Activated CD4-positive, alpha-beta T cell treated with anti-CD3 and anti-CD28 coated beads for 36 hours (primary cell): ENCODE data around the gene ANKRD22. TPM values are rescaled to one million over a fixed set of nuclear protein-coding genes. Genes with fewer than 3 reads are reported as not detected.

Experiments used
- ATAC-seq: fragments of 200-7000 bp; cut with Tn5 transposase; one replicate; pipeline ENCODE4 v1.10.0; 2021; ENCODE audit warnings: mild to moderate bottlenecking, moderate library complexity
- CTCF ChIA-PET: fragments of 350-600 bp; sonication (Branson Sonifier 250); formaldehyde crosslinking; loops from one replicate; lab custom pipeline; 2021; ENCODE audit warnings: antibody characterized with exemption; lab: Charles Lee
- POLR2A ChIA-PET: fragments of 350-600 bp; sonication (Branson Sonifier 250); formaldehyde crosslinking; loops from one replicate; lab custom pipeline; 2021; ENCODE audit warnings: antibody characterized with exemption, inconsistent platforms; lab: Charles Lee
- DNase-seq: peaks from one replicate; pipeline ENCODE4 v3.0.0-alpha.2; 2020
- H3K27ac Mint-ChIP-seq: one replicate; pipeline ENCODE4 v1.8.0; 2021; ENCODE audit warnings: mixed read lengths
- H3K27me3 Mint-ChIP-seq: one replicate; pipeline ENCODE4 v1.8.0; 2021; ENCODE audit warnings: mixed read lengths
- H3K36me3 Mint-ChIP-seq: one replicate; pipeline ENCODE4 v1.8.0; 2021; ENCODE audit warnings: low read depth, mixed read lengths
- H3K4me1 Mint-ChIP-seq: one replicate; pipeline ENCODE4 v1.8.0; 2021; ENCODE audit warnings: mixed read lengths
- H3K4me3 Mint-ChIP-seq: one replicate; pipeline ENCODE4 v1.8.0; 2021; ENCODE audit warnings: mild to moderate bottlenecking, moderate library complexity, mixed read lengths
- H3K9me3 Mint-ChIP-seq: one replicate; pipeline ENCODE4 v1.8.0; 2021; ENCODE audit warnings: low read depth, mixed read lengths
- intact Hi-C, 2 experiments: fragments of 100-400 bp; cut with DNase I in 1 of 2; cut with micrococcal nuclease in 1 of 2; formaldehyde crosslinking; loops; one replicate each; pipeline versions ENCODE4 v1.14.2 to v1.15.1; 2022 to 2024; cut with DNase I, micrococcal nuclease
- total RNA-seq, 2 experiments: library from RNA; stranded (reverse); gene quantifications; one replicate each; pipeline ENCODE4 v1.2.3, GENCODE V29; 2021

Gene ANKRD22
- total RNA-seq, 2 experiments from 2014 or later = 0.37 TPM

GRCh38 chr10:88783724-88784123, 67.9 kb downstream of the ANKRD22 start:
- H3K4me3 Mint-ChIP-seq = no peak overlapping the region
- ATAC-seq (no peak), DNase-seq (no peak)
- peaks cover 3% of the 10 kb centered on the region for H3K27me3 Mint-ChIP-seq
- H3K36me3 Mint-ChIP-seq = no peaks in the 10 kb centered on the region
- no peak overlapping the region for H3K27ac Mint-ChIP-seq
- ChIA-PET CTCF (no interaction called here), POLR2A (no interaction called here)
- intact Hi-C loops = no loop called here
- no peaks in the 10 kb centered on the region for H3K9me3 Mint-ChIP-seq
- H3K4me1 Mint-ChIP-seq = no peaks in the 10 kb centered on the region

GRCh38 chr10:88782222-88782621, 69.4 kb downstream of the ANKRD22 start:
- H3K27me3 Mint-ChIP-seq = peaks cover 3% of the 10 kb centered on the region
- no peaks in the 10 kb centered on the region for H3K36me3 Mint-ChIP-seq
- no peak for ATAC-seq
- intact Hi-C loops = no loop called here
- H3K4me1 Mint-ChIP-seq = no peaks in the 10 kb centered on the region
- DNase-seq = no peak
- H3K4me3 Mint-ChIP-seq = no peak overlapping the region
- CTCF ChIA-PET = interaction anchor here (0.9 to 1.1 kb wide), 2 partner anchors 12 to 16 kb away, joined by 3 read pairs; no protein-coding TSS in a partner anchor
- H3K27ac Mint-ChIP-seq = no peak overlapping the region
- POLR2A ChIA-PET = no interaction called here
- H3K9me3 Mint-ChIP-seq = no peaks in the 10 kb centered on the region

GRCh38 chr10:88781206-88781605, 70.4 kb downstream of the ANKRD22 start:
- intact Hi-C loops = no loop called here
- ChIA-PET POLR2A (no interaction called here), CTCF (interaction anchor here (0.9 to 1.1 kb wide), 2 partner anchors 11 to 17 kb away, joined by 3 read pairs; no protein-coding TSS in a partner anchor)
- no peaks in the 10 kb centered on the region for H3K9me3 Mint-ChIP-seq
- no peaks in the 10 kb centered on the region for H3K36me3 Mint-ChIP-seq
- no peak overlapping the region for H3K27ac Mint-ChIP-seq
- ATAC-seq (no peak), DNase-seq (no peak)
- H3K27me3 Mint-ChIP-seq = peaks cover 5% of the 10 kb centered on the region
- H3K4me1 Mint-ChIP-seq = no peaks in the 10 kb centered on the region
- H3K4me3 Mint-ChIP-seq = no peak overlapping the region

Other genes with a start within 250 kb of the ANKRD22 start
- gene LIPF, start 187.4 kb downstream of the ANKRD22 start, total RNA-seq = not detected
- not detected for gene LIPK, start 145.6 kb downstream of the ANKRD22 start, total RNA-seq
- not detected for gene LIPN, start 91.8 kb downstream of the ANKRD22 start, total RNA-seq
- gene LIPM, start 49.1 kb downstream of the ANKRD22 start, total RNA-seq = not detected
- gene STAMBPL1, start 28.4 kb upstream of the ANKRD22 start, total RNA-seq = 10 to 100 TPM; 36.6 to 40.2 TPM
- 10 to 100 TPM in 1 of 2 experiments, 1 to 10 TPM in 1; 8.5 to 10.2 TPM for gene ACTA2, start 100.9 kb upstream of the ANKRD22 start, total RNA-seq
- gene FAS, start 139.0 kb upstream of the ANKRD22 start, total RNA-seq = 10 to 100 TPM; 34.1 to 34.9 TPM